Upper lobe of right lung (tissue), 1 donor: ENCODE data around the gene PRCP. TPM values are rescaled to one million over a fixed set of nuclear protein-coding genes. Genes with fewer than 3 reads are reported as not detected.

Source experiments
- ATAC-seq: fragments of 200-7000 bp; cut with Tn5 transposase; one replicate; pipeline ENCODE4 v1.9.1; 2020; ENCODE audit warnings: mild to moderate bottlenecking, moderate library complexity
- DNase-seq: peaks from one replicate; pipeline ENCODE4 v3.0.0-alpha.2; 2020
- H3K27ac ChIP-seq: fragments of 200-600 bp; one replicate; pipeline ENCODE4 v1.8.0; 2022
- H3K27me3 ChIP-seq: fragments of 200-600 bp; one replicate; pipeline ENCODE4 v1.8.0; 2022; ENCODE audit warnings: mild to moderate bottlenecking
- H3K36me3 ChIP-seq: fragments of 200-600 bp; one replicate; pipeline ENCODE4 v1.8.0; 2022
- H3K4me1 ChIP-seq: fragments of 200-600 bp; one replicate; pipeline ENCODE4 v1.8.0; 2022
- H3K4me3 ChIP-seq: fragments of 200-600 bp; one replicate; pipeline ENCODE4 v1.8.0; 2022; ENCODE audit warnings: mild to moderate bottlenecking
- H3K9me3 ChIP-seq: fragments of 200-600 bp; one replicate; pipeline ENCODE4 v1.8.0; 2022
- intact Hi-C: fragments of 100-400 bp; cut with DNase I; formaldehyde crosslinking; loops from one replicate; pipeline ENCODE4 v1.11.0; 2022
- total RNA-seq: library from RNA; stranded (reverse); fragmentation: NEBNext Ultra II Directional; extraction: Animal tissue kit (Norgen Biotek cat#: 25700); gene quantifications from one replicate; pipeline ENCODE4 v1.2.1, GENCODE V29; 2021
- TF ChIP-seq, protein P1 (sequence below): fragments of 200-600 bp; IDR thresholded peaks from one replicate; pipeline ENCODE4 v1.8.0; 2022; ENCODE audit warnings: antibody characterized with exemption
- donor health status: DM: no; HTN: yes; CAD: no; lungs with severe emphysema.

Gene PRCP
- total RNA-seq, 1 donor from 2014 or later: 91.3 TPM

GRCh38 chr11:82794490-82794889 is 105.7 kb downstream of the PRCP start:
- no peaks in the 10 kb centered on the region for H3K4me1 ChIP-seq
- H3K27ac ChIP-seq: no peak overlapping the region
- ATAC-seq (no peak), DNase-seq (no peak)
- TF ChIP-seq, protein P1, sequence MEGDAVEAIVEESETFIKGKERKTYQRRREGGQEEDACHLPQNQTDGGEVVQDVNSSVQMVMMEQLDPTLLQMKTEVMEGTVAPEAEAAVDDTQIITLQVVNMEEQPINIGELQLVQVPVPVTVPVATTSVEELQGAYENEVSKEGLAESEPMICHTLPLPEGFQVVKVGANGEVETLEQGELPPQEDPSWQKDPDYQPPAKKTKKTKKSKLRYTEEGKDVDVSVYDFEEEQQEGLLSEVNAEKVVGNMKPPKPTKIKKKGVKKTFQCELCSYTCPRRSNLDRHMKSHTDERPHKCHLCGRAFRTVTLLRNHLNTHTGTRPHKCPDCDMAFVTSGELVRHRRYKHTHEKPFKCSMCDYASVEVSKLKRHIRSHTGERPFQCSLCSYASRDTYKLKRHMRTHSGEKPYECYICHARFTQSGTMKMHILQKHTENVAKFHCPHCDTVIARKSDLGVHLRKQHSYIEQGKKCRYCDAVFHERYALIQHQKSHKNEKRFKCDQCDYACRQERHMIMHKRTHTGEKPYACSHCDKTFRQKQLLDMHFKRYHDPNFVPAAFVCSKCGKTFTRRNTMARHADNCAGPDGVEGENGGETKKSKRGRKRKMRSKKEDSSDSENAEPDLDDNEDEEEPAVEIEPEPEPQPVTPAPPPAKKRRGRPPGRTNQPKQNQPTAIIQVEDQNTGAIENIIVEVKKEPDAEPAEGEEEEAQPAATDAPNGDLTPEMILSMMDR: no peak
- H3K9me3 ChIP-seq: no peaks in the 10 kb centered on the region
- no peaks in the 10 kb centered on the region for H3K27me3 ChIP-seq
- no peak overlapping the region for H3K4me3 ChIP-seq
- intact Hi-C loops: no loop called here
- no peaks in the 10 kb centered on the region for H3K36me3 ChIP-seq

DNA sequence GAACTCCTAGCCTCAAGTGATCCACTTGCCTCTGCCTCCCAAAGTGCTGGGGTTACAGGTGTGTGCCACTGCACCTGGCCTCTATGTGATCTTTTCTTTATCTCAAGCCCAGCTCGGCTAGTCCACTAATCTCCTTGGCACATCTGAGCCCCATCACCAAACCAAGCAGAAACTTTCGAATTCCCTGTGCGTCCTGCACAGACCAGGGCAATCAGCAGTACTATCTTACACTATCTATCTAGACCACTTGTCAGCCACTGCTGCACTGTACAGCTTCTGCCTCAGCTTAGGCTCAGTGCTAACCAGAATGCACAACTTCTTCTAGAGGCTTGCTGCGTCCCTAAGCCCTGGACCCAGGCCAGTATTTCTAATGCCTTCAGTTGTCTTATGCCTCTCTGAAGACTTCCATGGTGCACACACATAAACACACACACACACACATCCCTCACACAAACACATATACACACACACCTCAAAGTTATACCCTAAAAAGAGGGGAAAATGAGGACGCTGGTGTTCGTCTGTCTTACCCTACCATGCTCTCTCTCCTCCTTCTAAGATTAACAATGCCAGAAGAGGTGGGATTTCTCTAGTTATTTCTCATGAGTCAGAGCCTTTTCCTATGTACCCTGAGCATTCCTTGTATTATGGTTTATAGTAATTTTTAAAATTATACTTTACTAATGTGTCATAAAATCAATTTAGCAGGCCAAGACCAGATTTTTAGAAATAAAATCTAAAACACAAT is 107.2 kb downstream of the PRCP start:
- intact Hi-C loops: no loop called here
- no peak overlapping the region for H3K27ac ChIP-seq
- DNase-seq (no peak), ATAC-seq (no peak)
- no peaks in the 10 kb centered on the region for H3K4me1 ChIP-seq
- H3K9me3 ChIP-seq: no peaks in the 10 kb centered on the region
- TF ChIP-seq, protein P1: no peak
- H3K36me3 ChIP-seq: no peaks in the 10 kb centered on the region
- H3K4me3 ChIP-seq: no peak overlapping the region
- no peaks in the 10 kb centered on the region for H3K27me3 ChIP-seq

- no peak overlapping the region for H3K4me3 ChIP-seq
- no peaks in the 10 kb centered on the region for H3K36me3 ChIP-seq
- H3K27ac ChIP-seq: no peak overlapping the region
- DNase-seq (no peak), ATAC-seq (no peak)
- H3K4me1 ChIP-seq: no peaks in the 10 kb centered on the region
- H3K27me3 ChIP-seq: no peaks in the 10 kb centered on the region
- intact Hi-C loops: no loop called here
- H3K9me3 ChIP-seq: no peaks in the 10 kb centered on the region
- TF ChIP-seq, protein P1: no peak
Observed at GRCh38 chr11:82792319-82792718, 107.9 kb downstream of the PRCP start.

DNA sequence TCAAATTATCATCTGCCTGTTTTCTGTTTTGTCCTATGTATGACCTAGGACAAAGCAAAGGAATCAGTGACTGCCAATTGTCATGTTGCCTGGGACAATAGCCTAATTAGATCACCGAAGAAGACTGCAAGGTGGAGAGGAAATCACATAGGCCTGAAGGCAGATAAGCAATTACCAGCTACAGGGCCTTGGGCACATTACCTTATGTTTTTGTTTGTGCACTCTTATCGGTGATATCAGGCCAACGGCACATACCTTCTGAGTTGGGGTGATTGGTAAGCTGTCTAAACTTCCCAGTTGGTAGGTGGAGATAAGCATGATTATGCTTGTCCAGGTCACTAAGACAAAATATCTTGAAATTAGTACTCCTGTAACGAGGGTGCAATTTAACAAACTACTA is 108.5 kb downstream of the PRCP start:
- TF ChIP-seq, protein P1: no peak
- Histone ChIP-seq H3K4me3 (no peak overlapping the region), H3K36me3 (no peaks in the 10 kb centered on the region), H3K9me3 (no peaks in the 10 kb centered on the region), H3K27me3 (no peaks in the 10 kb centered on the region), H3K4me1 (no peaks in the 10 kb centered on the region), H3K27ac (no peak overlapping the region)
- ATAC-seq: no peak
- no peak for DNase-seq
- intact Hi-C loops: no loop called here

DNA sequence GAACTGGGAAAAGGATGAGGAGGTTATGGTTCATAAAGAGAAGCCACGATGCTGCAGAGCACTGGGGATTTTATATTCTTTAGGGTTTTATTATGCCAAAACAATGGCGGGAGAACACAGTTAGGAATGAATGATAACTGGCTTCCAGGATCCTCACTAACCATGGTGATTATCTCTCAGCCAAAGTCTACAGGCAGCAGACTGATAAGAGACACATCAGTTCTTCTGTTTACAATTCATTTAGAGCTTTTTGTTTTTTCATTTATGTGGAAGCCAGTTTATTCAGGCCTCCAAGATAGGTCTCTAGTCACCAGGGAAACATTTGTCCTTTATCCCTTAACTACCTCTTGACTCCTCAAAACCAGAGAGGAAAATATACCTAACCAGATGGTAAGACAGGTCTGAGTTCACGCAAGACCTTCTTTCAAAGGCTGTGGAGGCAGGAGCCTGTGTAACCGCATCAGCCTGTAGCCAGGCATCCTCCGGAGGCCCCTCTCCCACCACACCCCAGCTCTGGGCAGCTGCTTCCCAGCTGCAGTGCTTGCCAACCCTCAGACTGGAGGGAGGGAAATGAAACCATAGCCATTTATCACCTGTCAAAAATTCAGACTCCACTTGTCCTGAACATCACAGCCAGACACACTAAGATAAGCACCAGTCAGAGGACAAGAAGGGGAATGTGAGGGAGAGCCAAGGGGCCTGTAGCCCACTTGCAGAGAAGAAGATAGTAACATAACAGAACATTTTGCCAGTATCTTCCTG is 109.3 kb downstream of the PRCP start:
- Histone ChIP-seq H3K27ac (no peak overlapping the region), H3K4me1 (no peaks in the 10 kb centered on the region), H3K9me3 (no peaks in the 10 kb centered on the region), H3K4me3 (no peak overlapping the region), H3K36me3 (no peaks in the 10 kb centered on the region), H3K27me3 (no peaks in the 10 kb centered on the region)
- no peak for ATAC-seq
- TF ChIP-seq, protein P1: no peak
- DNase-seq: no peak
- intact Hi-C loops: no loop called here
